HepG2 (cell line): ENCODE measurements around the gene TOB1. TPM values are rescaled to one million over a fixed set of nuclear protein-coding genes. Genes with fewer than 3 reads are reported as not detected.

Experiments used
- ADNP ChIP-seq: sonication (generic); formaldehyde crosslinking; IDR thresholded peaks from 2 replicates; pipeline ENCODE4 v1.4.0; 2020; ENCODE audit warnings: missing genetic modification reagents
- AHDC1 ChIP-seq: sonication (generic); formaldehyde crosslinking; IDR thresholded peaks from 2 replicates; pipeline ENCODE4 v1.5.1; 2020; ENCODE audit warnings: mild to moderate bottlenecking, missing genetic modification reagents, borderline replicate concordance
- CHD2 ChIP-seq: IDR thresholded peaks from 2 replicates; pipeline ENCODE4 v1.6.1; 2011; ENCODE audit warnings: low read depth, low read length, improper control_type of control experiment
- GATA4 ChIP-seq: sonication (generic); IDR thresholded peaks from 2 replicates; pipeline ENCODE4 v1.6.1; 2016; ENCODE audit warnings: antibody characterized with exemption, low read depth, borderline replicate concordance
- GFI1 ChIP-seq: sonication (generic); formaldehyde crosslinking; IDR thresholded peaks from 2 replicates; pipeline ENCODE4 v1.5.0; 2020; ENCODE audit warnings: missing genetic modification reagents, mild to moderate bottlenecking, borderline replicate concordance
- ISX ChIP-seq: sonication (generic); formaldehyde crosslinking; conservative IDR thresholded peaks from 2 replicates; pipeline ENCODE4 v1.5.0; 2020; ENCODE audit warnings: missing genetic modification reagents
- MLX ChIP-seq: IDR thresholded peaks from 2 replicates; pipeline ENCODE4 v1.6.1; 2016
- POGZ ChIP-seq: sonication (generic); formaldehyde crosslinking; IDR thresholded peaks from 2 replicates; pipeline ENCODE4 v1.4.0; 2020; ENCODE audit warnings: mild to moderate bottlenecking, missing genetic modification reagents
- SIX1 ChIP-seq: sonication (generic); formaldehyde crosslinking; IDR thresholded peaks from 2 replicates; pipeline ENCODE4 v1.4.0; 2020; ENCODE audit warnings: missing genetic modification reagents, borderline replicate concordance
- TOPORS ChIP-seq: sonication (generic); formaldehyde crosslinking; IDR thresholded peaks from 2 replicates; pipeline ENCODE4 v1.8.0; 2023; ENCODE audit warnings: mild to moderate bottlenecking, missing genetic modification reagents
- ZBTB2 ChIP-seq: sonication (generic); formaldehyde crosslinking; IDR thresholded peaks from 2 replicates; pipeline ENCODE4 v1.8.0; 2022; ENCODE audit warnings: low read depth, missing genetic modification reagents
- ZBTB34 ChIP-seq: sonication (generic); formaldehyde crosslinking; IDR thresholded peaks from 2 replicates; pipeline ENCODE4 v1.8.0; 2022; ENCODE audit warnings: mild to moderate bottlenecking, missing genetic modification reagents
- ZFP62 ChIP-seq: sonication (generic); formaldehyde crosslinking; IDR thresholded peaks from 2 replicates; pipeline ENCODE4 v1.4.0; 2020; ENCODE audit warnings: missing genetic modification reagents
- ZFP90 ChIP-seq: sonication (generic); formaldehyde crosslinking; IDR thresholded peaks from 2 replicates; pipeline ENCODE4 v1.8.0; 2022; ENCODE audit warnings: missing genetic modification reagents, mild to moderate bottlenecking, inconsistent platforms, borderline replicate concordance
- ZGPAT ChIP-seq: IDR thresholded peaks from 2 replicates; pipeline ENCODE4 v1.6.1; 2016; ENCODE audit warnings: mild to moderate bottlenecking
- ZMYM4 ChIP-seq: sonication (generic); formaldehyde crosslinking; IDR thresholded peaks from 2 replicates; pipeline ENCODE4 v1.8.1; 2023; ENCODE audit warnings: mild to moderate bottlenecking, missing genetic modification reagents
- ZNF121 ChIP-seq: sonication (generic); formaldehyde crosslinking; IDR thresholded peaks from 2 replicates; pipeline ENCODE4 v1.5.0; 2020; ENCODE audit warnings: mild to moderate bottlenecking, missing genetic modification reagents
- ZNF570 ChIP-seq: sonication (generic); formaldehyde crosslinking; IDR thresholded peaks from 2 replicates; pipeline ENCODE4 v1.4.0; 2020; ENCODE audit warnings: mild to moderate bottlenecking, missing genetic modification reagents, borderline replicate concordance
- ZNF672 ChIP-seq: sonication (generic); formaldehyde crosslinking; IDR thresholded peaks from 2 replicates; pipeline ENCODE4 v1.8.1; 2022; ENCODE audit warnings: missing genetic modification reagents
- polyA plus RNA-seq, 8 experiments: library from polyadenylated mRNA; depleted of rRNA in 3 of 8; stranded (reverse) in 7 of 8; unstranded in 1 of 8; fragments of >200 nt; fragmentation: Illumina TruSeq in 4 of 8; extraction: Trizol in 4 of 8; gene quantifications; 2 replicates each; pipeline versions ENCODE4 v1.2.1 to v1.2.3, GENCODE V29; 2011 to 2016; ENCODE audit warnings: low read depth in 4 of 8, missing spikeins in 1 of 8, mixed read lengths in 1 of 8; ENCODE audit not compliant: insufficient read depth in 1 of 8
- total RNA-seq, 5 experiments: library from RNA; depleted of rRNA; stranded (reverse); fragments of >200 nt; fragmentation: Illumina TruSeq; extraction: Trizol; gene quantifications; 2 replicates each; pipeline ENCODE4 v1.2.3, GENCODE V29; 2016; ENCODE audit warnings: low read depth in 1 of 5

TOB1 gene
- total and polyA plus RNA-seq, 2 of the 13 experiments (the other 11 are each of a cell fraction or from before 2014, with no cell fraction given): 21.9 to 57.7 TPM

GRCh38 chr17:50856431-50856830, 9.7 kb downstream of the TOB1 start (continued):
- TF ChIP-seq ZGPAT (CRISPR knock-in tag) (no peak), MLX (CRISPR knock-in tag) (no peak), ADNP (CRISPR knock-in tag) (peak; percentile 58; the same call in 1 of the 2 replicates), GFI1 (0 out of 2 replicates have a peak, but pooled peaks have one; percentile 3), ZFP62 (CRISPR knock-in tag) (no peak), GATA4 (no peak), SIX1 (CRISPR knock-in tag) (no peak), CHD2 (no peak), AHDC1 (CRISPR knock-in tag) (no peak), ZBTB2 (CRISPR knock-in tag) (no peak), POGZ (CRISPR knock-in tag) (no peak), ZNF672 (CRISPR knock-in tag) (no peak), ZNF570 (no peak), TOPORS (CRISPR knock-in tag) (no peak), ZMYM4 (no peak), ZNF121 (CRISPR knock-in tag) (no peak), ZBTB34 (CRISPR knock-in tag) (no peak), ISX (CRISPR knock-in tag) (0 out of 2 replicates have a peak, but pooled peaks have one; percentile 31), ZFP90 (CRISPR knock-in tag) (no peak)
